ENCODE measurements around the gene PIP5K1C.

The PIP5K1C gene

GRCh38 chr19:3700242-3701032 is at the start of gene PIP5K1C:
Gene PIP5K1C (minus strand): TSS chr19:3700468. CDS start chr19:3700390, 78 bp downstream.
- peak; percentile 54 to 84 for DNase-seq

GRCh38 chr19:3748965-3749364 is 48.7 kb upstream of the PIP5K1C start:
- DNase-seq: no peak

- DNase-seq: peak in 1 of 2 experiments; percentile 68
Measured at GRCh38 chr19:3746371-3747056, 46.2 kb upstream of the PIP5K1C start.

GRCh38 chr19:3745363-3746045 is 45.2 kb upstream of the PIP5K1C start:
- no peak for DNase-seq

GRCh38 chr19:3743486-3743885 is 43.2 kb upstream of the PIP5K1C start:
- no peak for DNase-seq

GRCh38 chr19:3740431-3740830 is 40.2 kb upstream of the PIP5K1C start:
- no peak for DNase-seq

GRCh38 chr19:3738477-3739220 is 38.4 kb upstream of the PIP5K1C start:
- DNase-seq: no peak

GRCh38 chr19:3737487-3738205 is 37.4 kb upstream of the PIP5K1C start:
- no peak for DNase-seq

- no peak for DNase-seq
Measured at GRCh38 chr19:3736106-3736724, 35.9 kb upstream of the PIP5K1C start.

GRCh38 chr19:3734310-3734600 is 34.0 kb upstream of the PIP5K1C start:
- no peak for DNase-seq

- DNase-seq: no peak
Measured at GRCh38 chr19:3733549-3734309, 33.5 kb upstream of the PIP5K1C start.

- DNase-seq: no peak
Measured at GRCh38 chr19:3732108-3732507, 31.8 kb upstream of the PIP5K1C start.

GRCh38 chr19:3730457-3730958 is 30.2 kb upstream of the PIP5K1C start:
- no peak for DNase-seq

GRCh38 chr19:3725640-3726310 is 25.5 kb upstream of the PIP5K1C start:
- DNase-seq: peak; percentile 48 to 72

- DNase-seq: no peak
Measured at GRCh38 chr19:3725121-3725520, 24.9 kb upstream of the PIP5K1C start.

GRCh38 chr19:3723883-3724282 is 23.6 kb upstream of the PIP5K1C start:
- peak; percentile 96 to 99 for DNase-seq

- DNase-seq: no peak
Measured at GRCh38 chr19:3723110-3723488, 22.8 kb upstream of the PIP5K1C start.

- DNase-seq: no peak
Measured at GRCh38 chr19:3722443-3723109, 22.3 kb upstream of the PIP5K1C start.

- DNase-seq: no peak
Measured at GRCh38 chr19:3721887-3722442, 21.7 kb upstream of the PIP5K1C start.

Measured in NCI-H524 (cell line).